MM.1S (cell line): ENCODE results near the gene MMAB.

Experiments used
- EZH2 ChIP-seq: fragments of 300-600 bp; sonication (generic); optimal IDR thresholded peaks from 2 replicates; pipeline ENCODE3; 2017; ENCODE audit warnings: low read depth, mild to moderate bottlenecking, antibody characterized with exemption, low read length, mixed read lengths
- EZH2phosphoT487 ChIP-seq: fragments of 300-600 bp; sonication (generic); IDR thresholded peaks from 2 replicates; pipeline ENCODE4 v1.6.1; 2018; ENCODE audit warnings: antibody characterized with exemption, low read length
- TF ChIP-seq, protein P1 (sequence below): fragments of 300-600 bp; sonication (generic); IDR thresholded peaks from 2 replicates; pipeline ENCODE4 v1.5.1; 2016; ENCODE audit warnings: antibody characterized with exemption, low read length, mixed read lengths

DNA sequence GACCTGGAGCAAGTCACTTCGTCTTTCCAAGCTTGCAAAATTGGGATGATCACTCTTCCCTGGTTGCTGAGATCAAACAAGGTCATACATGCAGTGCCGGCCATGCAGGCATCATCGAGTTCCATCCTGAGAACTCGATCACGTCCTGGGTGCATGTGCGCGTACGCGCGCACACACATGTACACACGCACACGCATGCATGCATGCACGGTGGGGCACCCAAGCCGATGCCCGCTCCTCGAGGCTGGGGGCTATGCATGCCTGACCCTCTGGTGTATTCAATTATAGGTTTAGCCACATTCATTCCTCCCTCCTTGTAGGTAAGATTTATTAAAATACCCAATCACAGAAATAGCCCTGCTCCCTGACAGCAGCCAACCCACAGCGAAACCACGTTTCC is 26.0 kb downstream of the MMAB start:
- TF ChIP-seq, protein P1, sequence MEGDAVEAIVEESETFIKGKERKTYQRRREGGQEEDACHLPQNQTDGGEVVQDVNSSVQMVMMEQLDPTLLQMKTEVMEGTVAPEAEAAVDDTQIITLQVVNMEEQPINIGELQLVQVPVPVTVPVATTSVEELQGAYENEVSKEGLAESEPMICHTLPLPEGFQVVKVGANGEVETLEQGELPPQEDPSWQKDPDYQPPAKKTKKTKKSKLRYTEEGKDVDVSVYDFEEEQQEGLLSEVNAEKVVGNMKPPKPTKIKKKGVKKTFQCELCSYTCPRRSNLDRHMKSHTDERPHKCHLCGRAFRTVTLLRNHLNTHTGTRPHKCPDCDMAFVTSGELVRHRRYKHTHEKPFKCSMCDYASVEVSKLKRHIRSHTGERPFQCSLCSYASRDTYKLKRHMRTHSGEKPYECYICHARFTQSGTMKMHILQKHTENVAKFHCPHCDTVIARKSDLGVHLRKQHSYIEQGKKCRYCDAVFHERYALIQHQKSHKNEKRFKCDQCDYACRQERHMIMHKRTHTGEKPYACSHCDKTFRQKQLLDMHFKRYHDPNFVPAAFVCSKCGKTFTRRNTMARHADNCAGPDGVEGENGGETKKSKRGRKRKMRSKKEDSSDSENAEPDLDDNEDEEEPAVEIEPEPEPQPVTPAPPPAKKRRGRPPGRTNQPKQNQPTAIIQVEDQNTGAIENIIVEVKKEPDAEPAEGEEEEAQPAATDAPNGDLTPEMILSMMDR, result no peak
- TF ChIP-seq EZH2 (no peak), EZH2phosphoT487 (no peak)
